CD14-positive monocyte (primary cell): Measurements from ENCODE around the gene TEAD2. TPM values are rescaled to one million over a fixed set of nuclear protein-coding genes. Genes with fewer than 3 reads are reported as not detected.

ENCODE experiments used
- DNase-seq, 3 donors: peaks; one replicate each; pipeline ENCODE4 v3.0.0-alpha.2; 2011 to 2022
- H2AFZ ChIP-seq: 2 replicates; pipeline ENCODE4 v1.6.0; 2012; ENCODE audit warnings: mild to moderate bottlenecking, low read depth, low read length, inconsistent platforms; ENCODE audit not compliant: insufficient read depth, poor library complexity, severe bottlenecking
- H3K27ac ChIP-seq, 2 donors: 1 replicate in 1 of 2; 2 replicates in 1 of 2; pipeline ENCODE4 v1.5.1; 2012 to 2013; ENCODE audit warnings: low read length in 2 of 2, control low read depth in 1 of 2, inconsistent platforms in 1 of 2, low read depth in 1 of 2, mild to moderate bottlenecking in 1 of 2
- H3K27me3 ChIP-seq, 2 donors: one replicate each; pipeline versions ENCODE4 v1.6.0 to v1.6.1; 2011 to 2013; ENCODE audit warnings: low read length in 2 of 2; ENCODE audit not compliant: control insufficient read depth in 2 of 2, insufficient read depth in 2 of 2
- H3K36me3 ChIP-seq, 2 donors: replicated peaks in 1 of 2; 1 replicate in 1 of 2; 2 replicates in 1 of 2; pipeline versions ENCODE4 v1.5.1 to v1.6.1; 2012 to 2013; ENCODE audit warnings: low read length in 2 of 2, control low read depth in 1 of 2, inconsistent platforms in 1 of 2, mild to moderate bottlenecking in 1 of 2; ENCODE audit not compliant: insufficient read depth in 2 of 2, control insufficient read depth in 1 of 2
- H3K4me1 ChIP-seq, 2 donors: 1 replicate in 1 of 2; 2 replicates in 1 of 2; pipeline versions ENCODE4 v1.5.1 to v1.6.1; 2012 to 2013; ENCODE audit warnings: low read length in 2 of 2, control low read depth in 1 of 2, inconsistent platforms in 1 of 2, mild to moderate bottlenecking in 1 of 2, moderate library complexity in 1 of 2; ENCODE audit not compliant: insufficient read depth in 2 of 2, control insufficient read depth in 1 of 2
- H3K4me2 ChIP-seq: replicated peaks from 2 replicates; pipeline ENCODE3; 2012; ENCODE audit warnings: low read length, moderate library complexity, mild to moderate bottlenecking; ENCODE audit not compliant: poor library complexity, severe bottlenecking; ENCODE audit errors: extremely low read depth
- H3K4me3 ChIP-seq, 3 experiments: fragments of 200-600 bp in 1 of 3; sonication (generic) in 1 of 3; replicated peaks in 1 of 3; 1 replicate in 2 of 3; 2 replicates in 1 of 3; pipeline ENCODE4 v1.5.1; 2011 to 2013; ENCODE audit warnings: low read length in 3 of 3, mild to moderate bottlenecking in 3 of 3, control low read depth in 2 of 3, low read depth in 2 of 3, inconsistent platforms in 1 of 3, moderate library complexity in 1 of 3
- H3K79me2 ChIP-seq: 2 replicates; pipeline ENCODE4 v1.6.0; 2012; ENCODE audit warnings: mild to moderate bottlenecking, control low read depth, inconsistent platforms, low read length, moderate library complexity; ENCODE audit not compliant: insufficient read depth
- H3K9ac ChIP-seq: 2 replicates; pipeline ENCODE4 v1.6.0; 2017; ENCODE audit warnings: low read length, mild to moderate bottlenecking; ENCODE audit not compliant: insufficient read depth, poor library complexity, severe bottlenecking
- H3K9me3 ChIP-seq, 2 donors: replicated peaks in 1 of 2; 1 replicate in 1 of 2; 2 replicates in 1 of 2; pipeline versions ENCODE4 v1.5.1 to v1.6.1; 2012 to 2013; ENCODE audit warnings: low read length in 2 of 2, control low read depth in 1 of 2; ENCODE audit not compliant: control insufficient read depth in 1 of 2, insufficient read depth in 1 of 2
- H4K20me1 ChIP-seq: 2 replicates; pipeline ENCODE4 v1.6.0; 2012; ENCODE audit warnings: mild to moderate bottlenecking, low read length, control low read depth, moderate library complexity; ENCODE audit not compliant: insufficient read depth
- H3K27ac Mint-ChIP-seq, 7 donors: one replicate each; pipeline ENCODE4 v1.8.0; 2020; ENCODE audit warnings: mild to moderate bottlenecking in 7 of 7, mixed read lengths in 7 of 7, moderate library complexity in 6 of 7, inconsistent platforms in 2 of 7
- H3K27me3 Mint-ChIP-seq, 3 donors: one replicate each; pipeline ENCODE4 v1.8.0; 2021 to 2022; ENCODE audit warnings: low read depth in 3 of 3, mild to moderate bottlenecking in 3 of 3, mixed read lengths in 3 of 3, moderate library complexity in 3 of 3, inconsistent platforms in 1 of 3
- H3K36me3 Mint-ChIP-seq, 2 donors: one replicate each; pipeline ENCODE4 v1.8.0; 2020; ENCODE audit warnings: mixed read lengths in 2 of 2, inconsistent platforms in 1 of 2, mild to moderate bottlenecking in 1 of 2
- H3K4me1 Mint-ChIP-seq: one replicate; pipeline ENCODE4 v1.8.0; 2020; ENCODE audit warnings: mild to moderate bottlenecking, mixed read lengths
- H3K4me3 Mint-ChIP-seq, 2 donors: one replicate each; pipeline ENCODE4 v1.8.0; 2020; ENCODE audit warnings: mild to moderate bottlenecking in 2 of 2, mixed read lengths in 2 of 2, moderate library complexity in 1 of 2
- H3K9me3 Mint-ChIP-seq, 7 donors: one replicate each; pipeline ENCODE4 v1.8.0; 2020 to 2022; ENCODE audit warnings: mixed read lengths in 7 of 7, mild to moderate bottlenecking in 6 of 7, moderate library complexity in 6 of 7, inconsistent platforms in 2 of 7
- CTCF ChIP-seq: fragments of 200-600 bp; IDR thresholded peaks from one replicate; pipeline ENCODE4 v1.8.0; 2022; ENCODE audit warnings: antibody characterized with exemption, mild to moderate bottlenecking
- WGBS: methylation state at CpG from one replicate; pipeline ENCODE4 v1.1.5; 2013; ENCODE audit warnings: missing lambda C conversion rate; ENCODE audit not compliant: insufficient coverage; 5-methylcytosine and 5-hydroxymethylcytosine counted together
- intact Hi-C, 2 donors: fragments of 100-400 bp; cut with micrococcal nuclease; formaldehyde crosslinking; loops; one replicate each; pipeline versions ENCODE4 v1.15.0 to v1.15.1; 2023
- polyA plus RNA-seq, 3 donors: library from polyadenylated mRNA; depleted of rRNA in 1 of 3; unstranded in 2 of 3; stranded (reverse) in 1 of 3; fragments of 300-500 nt in 2 of 3; fragments of >200 nt in 1 of 3; fragmentation: Illumina TruSeq in 2 of 3; gene quantifications; 1 replicate in 2 of 3; 2 replicates in 1 of 3; pipeline ENCODE4 v1.2.3, GENCODE V29; 2012 to 2021

Gene TEAD2
- polyA plus RNA-seq, 3 donors, result not detected

- intact Hi-C loops, result no loop called here
- H3K9ac ChIP-seq, result no peak within 1 kb of the TSS
- H3K27me3 ChIP-seq, result peaks cover 18 to 59% of the 10 kb centered on the region in 2 donors
Observed at GRCh38 chr19:49363268-49364082, 1.3 kb upstream of the TEAD2 start, which contains the start of gene DKKL1. DKKL1 (plus strand) TSS chr19:49363877; CDS start chr19:49363999, 122 bp downstream.

GRCh38 chr19:49362929-49363267 lies 682 bp upstream of the TEAD2 start:
- H3K27me3 ChIP-seq, result peaks cover 18 to 59% of the 10 kb centered on the region in 2 donors
- peak overlapping the region in 1 of 3 experiments; percentile 57 for H3K4me3 ChIP-seq
- no peak overlapping the region for H3K4me3 Mint-ChIP-seq
- H3K4me1 ChIP-seq, result peaks cover 12 to 27% of the 10 kb centered on the region in 2 donors
- no peak overlapping the region for H3K27ac ChIP-seq
- H3K4me1 Mint-ChIP-seq, result peaks cover 6% of the 10 kb centered on the region
- intact Hi-C loops, result no loop called here
- H3K27me3 Mint-ChIP-seq, result peaks cover 16 to 26% (median 19%) of the 10 kb centered on the region in 3 donors
- H3K9ac ChIP-seq, result no peak overlapping the region
- H2AFZ ChIP-seq, result no peak overlapping the region
- no peaks in the 10 kb centered on the region for H3K79me2 ChIP-seq
- peaks cover 7 to 8% of the 10 kb centered on the region in 2 donors for H3K9me3 ChIP-seq
- no peaks in the 10 kb centered on the region for H3K36me3 Mint-ChIP-seq
- TF ChIP-seq CTCF, result no peak
- H3K9me3 Mint-ChIP-seq, result peaks cover 0 to 10% (median 5%) of the 10 kb centered on the region in 7 donors
- no peaks in the 10 kb centered on the region for H3K36me3 ChIP-seq
- no peak overlapping the region for H3K27ac Mint-ChIP-seq
- under 1% methylated on average over 14 of the region's 14 CpGs for WGBS
- H4K20me1 ChIP-seq, result no peaks in the 10 kb centered on the region
- peak overlapping the region; percentile 61 for H3K4me2 ChIP-seq
- no peak for DNase-seq

More at GRCh38 chr19:49363268-49364082, 1.3 kb upstream of the TEAD2 start, which contains the start of gene DKKL1:
- Histone ChIP-seq H3K79me2 (no peaks in the 10 kb centered on the region), H2AFZ (peak within 1 kb of the TSS; percentile 57), H3K9me3 (peaks cover 8 to 10% of the 10 kb centered on the region in 2 donors), H3K36me3 (no peaks in the 10 kb centered on the region), H3K27ac (no peak within 1 kb of the TSS), H3K4me3 (peak within 1 kb of the TSS in 2 of 3 experiments; percentile 14 to 57), H4K20me1 (no peaks in the 10 kb centered on the region), H3K4me2 (peak within 1 kb of the TSS; percentile 61), H3K4me1 (peaks cover 12 to 27% of the 10 kb centered on the region in 2 donors)
- Mint-ChIP-seq H3K36me3 (no peaks in the 10 kb centered on the region), H3K9me3 (peaks cover 2 to 15% (median 9%) of the 10 kb centered on the region in 7 donors), H3K4me1 (peaks cover 6% of the 10 kb centered on the region), H3K27me3 (peaks cover 16 to 24% (median 17%) of the 10 kb centered on the region in 3 donors), H3K27ac (peak within 1 kb of the TSS in 1 of 7 donors; percentile 35), H3K4me3 (no peak within 1 kb of the TSS)
- no peak for TF ChIP-seq CTCF
- peak; percentile 80 to 84 (median 81) for DNase-seq
- 1% methylated on average over 46 of the region's 46 CpGs for WGBS
